Stimulated activated CD4-positive, alpha-beta T cell treated with anti-CD3 and anti-CD28 coated beads, Interleukin-4, amount 100 ng/mL, for 48 hours (primary cell): ENCODE results near the gene PSMB10.

ENCODE experiments used
- DNase-seq, 2 donors: peaks; one replicate each; pipeline ENCODE4 v3.0.0-alpha.2; 2020; ENCODE audit warnings: low read depth in 2 of 2

PSMB10 gene

GRCh38 chr16:67963662-67964321 is 27.1 kb upstream of the PSMB10 start:
- DNase-seq: no peak

- no peak for DNase-seq
Measured at GRCh38 chr16:67963292-67963661, 26.6 kb upstream of the PSMB10 start.

- no peak for DNase-seq
Measured at GRCh38 chr16:67962135-67962534, 25.5 kb upstream of the PSMB10 start.

GRCh38 chr16:67961551-67961957 is 24.9 kb upstream of the PSMB10 start:
- DNase-seq: no peak

- no peak for DNase-seq
Measured at GRCh38 chr16:67959536-67960329, 23.1 kb upstream of the PSMB10 start.

- DNase-seq: no peak
Measured at GRCh38 chr16:67957622-67958021, 21.0 kb upstream of the PSMB10 start.

GRCh38 chr16:67954421-67955196 is 18.0 kb upstream of the PSMB10 start:
- no peak for DNase-seq

- no peak for DNase-seq
Measured at GRCh38 chr16:67953641-67954375, 17.2 kb upstream of the PSMB10 start.

GRCh38 chr16:67951485-67951884 is 14.8 kb upstream of the PSMB10 start:
- DNase-seq: no peak

GRCh38 chr16:67950335-67950843 is 13.7 kb upstream of the PSMB10 start:
- DNase-seq: no peak

GRCh38 chr16:67949645-67950044 is 13.0 kb upstream of the PSMB10 start:
- DNase-seq: no peak

- no peak for DNase-seq
Measured at GRCh38 chr16:67948015-67948414, 11.4 kb upstream of the PSMB10 start.

GRCh38 chr16:67946966-67947558 is 10.4 kb upstream of the PSMB10 start:
- no peak for DNase-seq

GRCh38 chr16:67946128-67946569 is 9.5 kb upstream of the PSMB10 start:
- DNase-seq: no peak

GRCh38 chr16:67945392-67945933 is 8.8 kb upstream of the PSMB10 start:
- no peak for DNase-seq

- DNase-seq: no peak
Measured at GRCh38 chr16:67944690-67945391, 8.2 kb upstream of the PSMB10 start.

- DNase-seq: no peak
Measured at GRCh38 chr16:67943619-67944504, 7.2 kb upstream of the PSMB10 start, which contains the start of gene LCAT. Gene LCAT (minus strand): TSS chr16:67944120. CDS start chr16:67944101, 19 bp downstream.

GRCh38 chr16:67943256-67943618 is 6.6 kb upstream of the PSMB10 start:
- DNase-seq: no peak
